ENCODE results near the gene TENM3.
"Not testable (repeated sequence)": the region's sequence is repeated elsewhere in the genome, so short reads cannot be mapped to it uniquely, and the experiment has no call there.

TENM3 gene

DNA sequence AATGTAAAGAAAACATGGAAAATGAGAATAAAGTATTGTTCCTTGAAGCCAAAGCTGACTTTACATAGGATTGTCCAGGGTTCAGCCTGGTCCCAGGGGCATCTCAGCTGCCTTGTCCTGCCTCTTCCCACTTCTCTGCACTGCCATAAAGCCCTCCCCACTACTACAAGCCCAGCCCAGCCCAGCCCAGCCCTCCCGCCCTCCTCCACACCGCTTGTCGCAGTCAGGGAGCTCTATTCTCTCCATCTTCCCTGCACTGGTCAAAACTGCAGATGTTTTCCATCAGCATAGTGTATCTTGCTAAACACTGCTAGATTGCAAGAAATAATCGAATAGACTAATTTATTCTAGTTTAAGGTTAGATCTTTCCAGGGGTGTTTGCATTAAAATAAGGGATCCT, 100.3 kb downstream of the TENM3 start:
- no peak for DNase-seq

DNA sequence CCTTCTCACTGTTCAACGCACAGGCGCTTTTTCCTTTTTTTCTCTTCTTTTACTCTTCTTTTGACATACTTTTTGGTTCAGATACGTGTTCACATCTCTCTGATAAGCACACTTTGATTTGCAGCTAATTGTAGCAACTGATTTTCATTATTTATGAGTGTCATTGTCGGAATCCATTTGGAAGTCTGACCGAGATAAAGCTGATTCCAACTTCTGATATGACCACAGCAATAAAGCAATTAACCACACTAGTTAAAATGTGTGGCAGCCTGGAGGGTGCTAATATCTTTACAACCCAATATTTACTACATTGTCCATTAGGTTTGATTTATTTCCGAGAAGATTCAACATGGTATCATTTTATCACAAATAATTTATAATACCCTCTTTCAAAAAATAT, 101.8 kb downstream of the TENM3 start:
- no peak for DNase-seq

DNA sequence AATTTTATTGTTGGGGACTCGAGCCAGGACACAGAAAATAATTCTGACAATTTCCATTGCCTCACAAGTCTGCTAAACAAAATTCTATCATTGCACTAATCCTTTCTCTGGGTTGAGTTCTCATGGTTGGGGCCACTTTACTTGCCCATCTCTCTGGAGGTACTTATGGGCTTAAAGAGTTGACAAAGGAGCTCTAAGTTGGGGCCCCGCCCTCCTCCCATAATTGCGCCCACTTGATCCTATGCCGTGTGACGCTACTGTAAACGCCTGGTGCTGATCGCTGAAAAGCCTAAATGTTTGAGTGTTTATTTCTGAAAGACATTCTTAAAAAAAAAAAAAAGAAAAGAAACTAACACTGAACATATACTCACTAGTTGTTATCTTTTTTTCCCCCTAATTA, 103.0 kb downstream of the TENM3 start:
- DNase-seq = no peak

- DNase-seq = no peak
Measured at GRCh38 chr4:182346675-182347375, 103.6 kb downstream of the TENM3 start.

DNA sequence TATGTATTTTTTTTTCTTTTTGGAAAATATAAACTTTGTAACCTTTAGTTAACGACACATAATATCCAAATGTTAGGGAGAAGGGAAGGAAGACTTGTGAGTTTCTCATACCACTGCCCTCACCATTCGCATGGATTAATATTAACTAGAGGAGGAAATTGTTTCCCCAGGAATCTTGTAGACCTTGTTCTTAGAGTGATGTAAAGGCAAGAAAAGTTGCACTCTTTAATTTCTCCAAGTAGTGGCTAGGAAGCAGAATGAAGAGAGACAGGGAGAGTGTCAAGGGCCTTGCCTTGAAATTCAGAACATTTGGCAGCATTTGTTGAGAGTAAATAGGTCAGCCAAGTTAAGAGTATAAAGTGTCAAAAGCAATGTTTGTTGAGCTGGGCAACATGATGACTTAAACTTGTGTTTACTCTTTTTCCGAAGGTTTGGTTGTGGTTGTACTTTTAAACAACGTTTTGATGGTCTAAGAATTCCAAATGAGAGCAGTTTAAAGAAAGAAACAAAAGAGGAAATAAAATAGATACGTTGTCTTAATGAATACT, 105.7 kb downstream of the TENM3 start:
- DNase-seq = no peak

DNA sequence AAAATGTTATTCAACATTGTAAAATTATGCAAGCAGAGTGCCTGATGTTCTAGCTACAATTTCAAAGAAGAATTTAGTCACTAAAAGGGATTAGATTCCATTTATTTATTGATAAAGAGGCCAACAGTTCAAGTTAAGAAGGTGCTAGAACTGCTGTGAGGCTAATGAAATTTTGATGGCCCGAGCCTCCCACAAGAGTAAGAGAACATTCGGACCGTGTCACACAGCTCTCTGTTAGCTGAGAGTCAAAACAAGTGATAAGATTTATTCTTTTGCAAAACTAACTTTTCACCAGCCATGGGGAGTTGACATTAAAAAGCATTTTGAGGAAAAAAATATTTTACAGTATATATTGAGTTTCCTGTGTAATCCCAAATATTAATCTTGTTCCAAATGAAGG, 106.8 kb downstream of the TENM3 start:
- DNase-seq = no peak

GRCh38 chr4:182351485-182351884, 108.3 kb downstream of the TENM3 start:
- no peak for DNase-seq

DNA sequence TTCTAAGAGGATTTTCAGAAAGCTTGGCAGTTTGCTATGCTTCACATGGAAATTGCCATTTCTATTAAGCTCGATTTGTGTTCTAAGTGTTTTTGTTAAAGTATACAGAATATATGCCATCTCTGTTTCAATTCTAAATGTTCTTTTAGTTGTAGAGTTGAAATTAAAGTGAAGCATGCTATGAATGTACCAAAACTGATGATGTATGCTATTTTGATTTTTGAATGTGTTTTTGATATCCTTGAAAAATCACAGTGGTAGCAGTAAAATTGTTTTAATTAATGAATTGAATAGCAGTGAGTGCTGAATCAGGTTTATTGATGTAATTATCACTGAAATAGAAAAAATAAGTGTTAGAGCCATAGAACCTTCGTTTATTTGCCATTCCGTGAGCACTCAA, 110.9 kb downstream of the TENM3 start:
- DNase-seq = no peak

DNA sequence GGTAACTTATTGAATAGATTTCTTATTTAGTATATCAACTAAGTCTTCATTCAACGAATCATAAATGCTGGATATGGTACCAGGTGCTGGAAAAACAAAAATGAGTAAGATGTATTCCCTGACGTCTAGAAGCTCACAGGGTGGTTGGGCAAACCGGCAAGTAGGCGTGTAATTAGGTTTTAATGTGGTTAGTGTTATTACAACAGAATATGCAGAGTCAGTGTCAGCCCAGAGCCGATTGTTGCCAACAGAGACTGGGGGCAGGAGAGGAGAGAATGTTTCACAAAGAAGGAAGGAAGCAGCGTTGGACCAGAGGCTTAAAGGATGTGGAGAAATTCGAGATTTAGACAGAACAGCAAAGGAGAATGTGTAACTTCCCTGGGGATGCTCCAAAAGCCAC, 111.7 kb downstream of the TENM3 start:
- DNase-seq = no peak

DNA sequence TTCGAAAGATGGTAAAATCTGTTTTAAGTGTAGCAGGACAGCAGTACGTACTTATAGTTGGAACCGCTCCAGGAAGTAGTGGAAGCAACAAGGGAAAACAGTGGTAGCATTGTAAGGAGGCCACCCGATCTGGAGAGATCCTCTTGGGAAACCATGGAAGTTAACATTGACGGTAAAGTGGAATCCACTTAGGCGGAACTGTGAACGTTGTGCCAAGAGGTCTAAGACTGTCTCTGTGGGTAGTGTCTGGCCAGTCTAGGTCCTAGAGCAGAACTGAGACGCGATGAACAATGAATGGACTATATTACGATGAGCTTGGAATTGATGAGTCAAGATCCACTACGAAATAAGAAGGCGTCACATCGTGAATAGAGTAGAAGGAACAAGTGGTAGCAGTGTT, 124.0 kb downstream of the TENM3 start:
- DNase-seq = no peak

- DNase-seq = no peak
Measured at GRCh38 chr4:182369211-182369610, 126.0 kb downstream of the TENM3 start.

GRCh38 chr4:182370491-182370890, 127.3 kb downstream of the TENM3 start:
- DNase-seq = no peak

DNA sequence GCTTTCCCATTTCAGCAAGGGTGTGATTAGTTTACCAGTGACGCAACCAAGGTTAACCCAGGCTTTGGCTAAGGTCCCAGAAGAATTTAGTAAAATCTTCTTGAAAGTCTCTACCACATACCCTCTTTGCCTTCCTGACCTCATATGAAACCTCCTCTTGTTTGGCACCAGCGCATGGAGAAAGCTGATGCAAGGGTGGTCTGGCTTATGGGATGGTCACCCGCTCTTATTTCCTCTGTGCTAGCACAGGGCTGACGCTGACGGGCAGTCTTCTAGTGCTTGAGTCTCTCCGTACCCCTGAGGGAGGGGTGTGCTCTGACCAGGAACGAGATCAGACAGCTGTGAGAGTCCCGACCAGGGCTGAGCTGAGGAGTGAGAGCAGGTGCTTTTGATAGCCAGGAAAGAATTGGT, 137.6 kb downstream of the TENM3 start:
- no peak for DNase-seq

GRCh38 chr4:182382941-182383340, 139.7 kb downstream of the TENM3 start:
- no peak for DNase-seq

- DNase-seq = no peak
Measured at GRCh38 chr4:182384631-182385091, 141.5 kb downstream of the TENM3 start.

- no peak for DNase-seq
Measured at GRCh38 chr4:182385897-182386296, 142.7 kb downstream of the TENM3 start.

DNA sequence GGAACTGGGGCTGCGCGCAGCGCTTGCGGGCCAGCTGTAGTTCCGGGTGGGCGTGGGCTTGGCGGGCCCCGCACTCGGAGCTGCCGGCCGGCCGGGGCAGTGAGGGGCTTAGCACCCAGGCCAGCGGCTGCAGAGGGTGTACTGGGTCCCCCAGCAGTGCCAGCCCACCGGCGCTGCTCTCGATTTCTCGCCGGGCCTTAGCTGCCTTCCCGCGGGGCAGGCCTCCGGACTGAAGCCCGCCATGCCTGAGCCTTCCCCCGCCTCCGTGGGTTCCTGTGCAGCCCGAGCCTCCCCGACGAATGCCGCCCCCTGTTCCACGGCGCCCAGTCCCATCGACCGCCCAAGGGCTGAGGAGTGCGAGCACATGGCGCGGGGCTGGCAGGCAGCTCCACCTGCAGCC, 143.4 kb downstream of the TENM3 start:
- not testable (repeated sequence) for DNase-seq

DNA sequence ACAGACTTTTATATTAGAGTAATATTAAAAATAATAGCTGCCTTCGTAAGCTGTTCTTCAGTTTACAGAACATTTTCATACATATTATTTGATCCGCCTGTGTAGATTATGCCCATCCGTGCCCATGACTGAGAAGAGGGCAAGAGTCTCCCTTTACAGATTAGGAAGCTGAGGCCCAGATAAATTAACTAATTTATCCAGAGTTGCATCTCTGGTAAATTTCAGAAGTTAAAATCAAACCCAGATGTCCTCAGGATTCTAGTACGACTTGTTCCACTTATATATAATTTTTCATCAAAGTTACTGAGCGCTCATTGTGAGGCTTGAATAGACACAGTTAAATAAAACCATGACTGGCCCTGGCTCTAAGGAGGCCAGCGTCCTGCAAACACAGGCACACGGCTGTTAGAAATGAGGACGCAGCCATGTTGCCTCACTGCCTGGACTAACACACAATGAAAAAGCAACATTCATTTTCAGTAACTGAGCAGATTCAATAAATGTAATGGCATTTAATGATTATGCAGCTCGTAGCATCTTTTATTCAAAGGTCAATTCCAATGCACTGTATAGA, 148.0 kb downstream of the TENM3 start:
- no peak for DNase-seq

DNA sequence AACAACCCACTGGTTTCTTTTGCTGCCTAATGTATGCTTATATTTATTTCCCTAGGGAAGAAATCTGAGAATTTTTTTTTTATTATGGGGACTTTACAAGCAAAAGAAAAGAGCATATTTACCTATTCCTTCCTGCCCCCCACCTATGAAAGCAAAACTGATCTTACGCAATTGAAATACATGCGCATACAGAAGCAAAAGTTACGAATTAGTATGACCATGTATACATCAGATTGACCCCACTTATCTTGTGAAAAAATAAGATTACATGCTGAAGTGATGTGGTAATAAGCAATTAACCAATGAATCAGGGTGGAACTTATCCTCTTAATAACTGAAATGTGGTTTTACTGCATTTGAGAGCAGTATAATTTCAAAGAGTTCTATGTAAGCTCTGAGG, 151.0 kb downstream of the TENM3 start:
- DNase-seq = no peak

- DNase-seq = no peak
Measured at GRCh38 chr4:182400081-182400480, 156.9 kb downstream of the TENM3 start.

DNA sequence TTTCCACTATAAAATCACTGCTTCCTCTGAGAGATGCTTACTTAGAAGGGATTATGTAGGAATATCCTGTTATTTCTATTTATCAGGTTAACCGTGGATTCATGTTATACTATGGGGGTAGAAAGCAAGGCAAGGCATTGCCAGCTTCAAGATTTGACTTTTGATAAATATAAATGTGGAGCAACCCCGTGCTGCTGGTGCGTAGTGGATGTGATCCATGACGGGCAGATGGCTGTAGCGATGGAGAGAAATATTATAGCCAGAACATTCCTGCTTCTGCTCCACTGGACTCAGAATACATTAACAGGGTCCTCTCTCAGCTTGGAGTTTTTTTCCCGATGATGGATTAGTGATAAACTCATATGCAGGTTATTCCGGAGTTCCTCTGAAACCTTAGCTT, 157.6 kb downstream of the TENM3 start:
- DNase-seq = no peak

GRCh38 chr4:182404376-182404775, 161.2 kb downstream of the TENM3 start:
- DNase-seq = no peak

DNA sequence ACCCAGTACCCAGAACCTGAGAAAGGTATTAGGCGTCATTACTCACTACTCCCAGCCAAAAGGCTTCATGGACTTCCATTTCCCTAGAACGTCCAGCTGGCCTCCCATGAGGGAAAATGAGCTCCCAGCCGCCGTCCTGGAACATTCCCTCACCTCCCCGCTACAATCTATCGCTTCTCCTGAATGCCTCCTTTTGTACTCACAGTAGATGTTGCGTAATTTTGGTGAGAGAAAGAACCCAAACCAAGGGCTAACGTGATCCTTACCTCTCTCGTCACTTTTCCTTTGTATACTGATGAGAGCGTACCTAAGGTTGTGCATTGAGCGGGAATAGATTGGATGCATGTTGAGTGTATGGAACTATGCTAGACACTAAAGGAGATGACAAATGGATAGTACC, 161.9 kb downstream of the TENM3 start:
- DNase-seq = no peak

DNA sequence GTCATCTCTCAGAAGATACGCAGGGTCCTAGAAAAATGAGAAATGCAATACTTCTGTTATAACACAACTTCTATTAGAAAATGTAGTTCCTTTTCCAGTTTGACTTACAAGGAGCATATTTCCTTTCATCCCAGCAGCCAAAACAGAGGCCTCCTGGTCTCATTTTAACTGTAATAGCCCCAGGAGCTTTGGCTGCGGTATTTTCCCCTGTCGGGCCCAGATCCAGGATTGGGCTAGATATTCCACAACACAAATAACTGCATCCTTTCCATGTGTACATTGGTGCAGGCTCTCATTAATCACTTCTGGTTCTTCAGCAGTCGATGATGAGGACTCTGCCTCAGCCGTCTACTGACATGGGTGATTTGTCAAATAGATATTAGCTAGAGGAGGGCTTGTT, 166.1 kb downstream of the TENM3 start:
- DNase-seq = no peak

DNA sequence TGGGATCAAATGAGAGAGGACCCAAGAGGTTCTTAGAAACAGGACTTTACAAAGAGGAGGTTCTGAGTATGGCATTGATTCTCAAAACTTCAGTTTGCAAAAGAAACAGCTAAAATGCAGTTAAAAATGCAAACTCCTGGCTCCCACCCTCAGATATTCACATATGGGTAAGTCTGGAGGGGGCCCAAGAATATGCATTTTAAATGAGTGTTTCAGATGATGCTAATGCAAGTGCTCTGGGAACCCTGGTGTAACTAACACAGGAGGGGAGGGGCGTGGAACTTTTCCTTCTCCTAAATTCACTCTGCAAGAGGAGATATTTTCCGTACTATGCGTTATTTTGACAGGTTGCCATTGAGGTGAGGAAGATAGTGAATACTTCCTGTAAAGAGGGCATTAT, 168.2 kb downstream of the TENM3 start:
- no peak for DNase-seq
